T follicular helper cell (primary cell): Measurements from ENCODE around the gene TEX52.
"Not testable (repeated sequence)": the region's sequence is repeated elsewhere in the genome, so short reads cannot be mapped to it uniquely, and the experiment has no call there.

Experiments used
- DNase-seq: peaks from one replicate; pipeline ENCODE4 v3.0.0-alpha.2; 2020; ENCODE audit warnings: low read depth

TEX52 gene

GRCh38 chr12:2864198-2864597 is 7.4 kb upstream of the TEX52 start:
- DNase-seq, result no peak

- DNase-seq, result not testable (repeated sequence)
Observed at GRCh38 chr12:2863402-2863801, 6.6 kb upstream of the TEX52 start.

DNA sequence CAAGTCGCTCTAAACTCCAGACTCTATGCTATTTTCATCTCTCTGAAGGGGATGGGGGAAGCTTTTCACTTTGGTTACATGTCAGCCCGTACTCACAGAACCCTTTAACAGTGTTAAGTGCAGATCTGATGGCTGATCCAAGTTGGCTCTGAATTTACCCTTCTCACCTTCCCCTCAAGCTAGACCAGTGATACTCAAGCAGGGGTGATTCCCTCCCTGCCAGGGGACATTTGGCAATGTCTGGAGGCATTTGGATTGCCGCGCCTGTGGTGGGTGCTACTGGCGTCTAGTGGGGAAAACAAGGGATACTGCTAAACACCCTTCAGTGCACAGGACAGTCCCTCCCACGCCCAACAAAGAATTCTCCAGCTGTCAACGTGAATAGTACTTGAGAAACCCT is 6.0 kb upstream of the TEX52 start:
- no peak for DNase-seq

DNA sequence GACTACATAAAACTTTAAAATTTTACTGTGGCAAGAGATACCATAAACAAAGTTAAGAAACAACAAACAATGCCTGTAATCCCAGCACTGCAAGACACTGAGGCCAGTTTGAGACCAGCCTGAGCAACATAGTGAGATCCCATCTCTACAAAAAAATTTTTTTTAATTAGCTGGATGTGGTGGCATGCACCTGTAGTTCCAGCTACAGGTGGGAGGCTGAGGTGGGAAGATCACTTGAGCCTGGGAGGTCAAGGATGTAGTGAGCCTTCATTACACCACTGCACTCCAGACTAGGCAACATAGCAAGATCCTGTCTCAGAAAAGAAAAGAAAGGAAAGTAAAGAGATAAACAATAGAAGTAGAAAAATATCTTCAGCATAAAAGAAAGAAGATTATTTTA is 3.3 kb upstream of the TEX52 start:
- DNase-seq, result no peak

DNA sequence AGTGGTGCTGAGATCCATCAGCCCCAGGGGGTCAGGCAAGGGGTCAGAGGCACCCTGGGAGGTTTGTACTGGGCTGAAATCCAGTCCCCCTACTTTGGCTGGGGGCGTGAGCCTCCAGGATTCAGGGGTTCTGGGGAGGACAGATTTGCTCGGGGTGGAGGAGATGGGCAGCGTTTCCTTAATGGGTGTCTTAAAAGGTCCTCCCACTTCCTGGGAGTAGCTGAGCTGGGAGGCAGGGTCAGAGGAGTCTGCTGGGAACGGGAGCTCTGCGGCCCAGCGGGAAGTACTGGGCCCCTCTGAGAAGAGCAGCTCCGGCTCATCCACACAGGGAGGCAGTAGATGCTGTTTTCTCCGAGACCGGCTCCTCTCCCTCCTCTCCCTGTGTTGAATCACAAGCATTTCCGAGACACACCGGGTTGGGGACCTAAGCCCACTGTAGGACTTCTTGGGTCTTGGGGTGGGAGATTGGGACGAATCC is 2.1 kb upstream of the TEX52 start:
- DNase-seq, result no peak

GRCh38 chr12:2858334-2858733 is 1.5 kb upstream of the TEX52 start:
- DNase-seq, result no peak

DNA sequence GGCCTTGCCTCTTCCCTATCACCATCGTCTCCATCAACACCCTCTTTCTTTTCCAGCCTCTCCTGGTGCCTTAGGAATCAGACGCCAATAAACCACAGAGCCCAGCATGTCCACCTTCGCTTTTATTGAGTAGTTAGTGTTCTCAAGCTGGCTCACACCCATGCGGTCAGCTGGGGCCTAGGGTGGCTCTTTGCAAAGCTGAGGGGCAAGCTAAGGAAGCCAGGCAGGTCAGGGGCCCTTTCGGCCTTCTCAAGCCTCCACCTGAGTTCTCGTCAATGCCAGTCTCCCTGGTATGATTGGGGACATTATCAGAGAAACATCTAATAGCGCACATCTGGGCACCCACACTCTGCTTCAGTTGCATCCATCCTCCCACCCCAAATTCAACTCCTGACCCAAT is 737 bp upstream of the TEX52 start:
- no peak for DNase-seq

DNA sequence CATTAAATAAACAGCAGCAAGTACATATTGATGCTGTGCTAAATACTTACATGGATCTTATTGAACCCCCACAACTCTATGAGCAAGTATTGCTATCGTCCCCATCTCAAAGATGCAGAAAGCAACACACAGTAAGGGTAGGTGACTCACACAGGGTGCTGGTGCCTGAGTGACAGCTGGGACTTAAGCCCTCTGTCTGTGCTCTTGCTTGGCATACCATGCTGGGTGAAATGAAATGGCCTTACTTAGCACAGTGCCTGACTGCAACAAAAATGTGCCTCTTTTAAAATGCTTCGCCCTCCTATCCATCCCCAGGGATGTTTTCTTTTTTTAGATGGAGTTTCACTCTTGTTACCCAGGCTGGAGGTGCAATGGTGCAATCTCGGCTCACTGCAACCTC is 788 bp downstream of the TEX52 start:
- no peak for DNase-seq

- DNase-seq, result no peak
Observed at GRCh38 chr12:2855546-2855945, 1.3 kb downstream of the TEX52 start.

DNA sequence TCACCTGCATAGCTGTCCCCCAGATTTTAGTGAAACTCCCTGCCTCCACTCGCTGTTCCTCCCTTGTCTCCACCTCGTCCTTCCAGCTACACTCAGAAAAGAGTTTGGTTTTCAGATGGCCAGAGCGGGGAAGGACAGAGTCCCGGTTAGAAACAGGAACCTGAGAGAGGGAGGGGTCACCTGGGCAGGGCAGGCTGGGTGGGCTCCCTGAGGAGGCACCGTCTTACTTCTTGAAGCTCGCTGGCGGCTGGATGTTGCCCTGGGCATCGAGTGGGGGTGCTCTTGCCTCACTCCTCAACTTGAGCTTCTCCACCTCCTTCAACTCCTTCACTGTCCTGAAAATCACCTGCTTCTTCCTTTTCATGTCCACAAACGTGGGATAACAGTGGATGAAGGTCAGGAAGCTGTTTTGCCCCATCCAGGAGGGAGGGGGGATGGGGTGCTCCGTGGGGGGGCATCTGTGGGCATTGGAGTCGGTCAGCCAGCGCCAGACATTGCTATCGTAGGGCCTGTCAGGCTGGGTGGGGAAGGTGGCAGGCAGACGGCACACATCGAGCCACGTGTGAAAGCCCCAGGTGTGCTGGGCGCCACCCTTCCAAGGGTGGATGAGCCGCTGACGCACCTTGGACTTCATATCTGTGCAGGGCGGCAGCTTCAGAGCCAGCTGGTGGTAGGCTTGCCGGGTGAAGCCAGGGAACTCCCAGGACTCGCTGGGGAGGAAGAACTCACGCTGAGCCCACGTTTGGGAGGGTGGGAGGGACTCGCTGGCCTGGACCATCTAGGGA is 2.0 kb downstream of the TEX52 start:
- no peak for DNase-seq

GRCh38 chr12:2853626-2854025 is 3.2 kb downstream of the TEX52 start:
- no peak for DNase-seq

DNA sequence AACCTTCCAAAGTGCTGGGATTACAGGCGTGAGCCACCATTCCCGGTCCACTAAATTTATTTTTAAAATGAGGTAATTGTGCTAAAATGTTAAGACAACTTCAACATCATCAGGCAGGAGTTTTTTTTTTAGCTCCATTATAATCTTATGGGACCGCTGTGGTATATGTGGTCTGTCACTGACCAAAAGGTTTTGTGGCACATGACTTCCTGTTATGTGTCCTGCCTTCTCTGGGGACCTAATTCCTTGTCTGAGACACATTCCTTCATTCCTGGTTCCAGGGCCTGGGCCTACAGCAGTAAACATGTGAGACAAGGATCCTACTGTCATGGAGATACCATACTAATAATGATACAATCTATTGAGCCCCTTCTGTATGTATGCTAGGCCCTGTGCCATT is 4.9 kb downstream of the TEX52 start:
- DNase-seq, result no peak

- no peak for DNase-seq
Observed at GRCh38 chr12:2845280-2845679, 11.6 kb downstream of the TEX52 start.

DNA sequence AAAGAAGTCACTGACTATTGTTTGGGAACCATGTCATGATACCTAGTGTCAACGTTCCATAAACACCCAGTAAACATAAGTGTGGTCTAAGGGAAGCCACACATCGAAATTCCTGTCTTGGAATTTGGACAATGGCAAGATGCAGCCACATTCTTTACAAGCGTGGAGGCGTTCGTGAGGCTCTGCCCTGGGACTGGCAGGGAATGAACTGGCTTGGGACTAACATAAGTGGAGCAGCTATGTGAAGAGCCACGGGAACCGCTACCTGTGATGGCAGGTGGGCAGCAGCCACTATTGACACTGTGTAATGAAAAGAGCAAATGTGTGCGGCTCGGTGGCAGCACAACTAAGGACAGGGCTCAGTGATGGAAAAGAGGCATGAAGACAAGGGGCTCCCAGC is 12.1 kb downstream of the TEX52 start:
- DNase-seq, result no peak

GRCh38 chr12:2842948-2843347 is 13.9 kb downstream of the TEX52 start:
- no peak for DNase-seq

GRCh38 chr12:2841056-2841650 is 15.7 kb downstream of the TEX52 start:
- no peak for DNase-seq

GRCh38 chr12:2836574-2836973 is 20.3 kb downstream of the TEX52 start:
- DNase-seq, result no peak

DNA sequence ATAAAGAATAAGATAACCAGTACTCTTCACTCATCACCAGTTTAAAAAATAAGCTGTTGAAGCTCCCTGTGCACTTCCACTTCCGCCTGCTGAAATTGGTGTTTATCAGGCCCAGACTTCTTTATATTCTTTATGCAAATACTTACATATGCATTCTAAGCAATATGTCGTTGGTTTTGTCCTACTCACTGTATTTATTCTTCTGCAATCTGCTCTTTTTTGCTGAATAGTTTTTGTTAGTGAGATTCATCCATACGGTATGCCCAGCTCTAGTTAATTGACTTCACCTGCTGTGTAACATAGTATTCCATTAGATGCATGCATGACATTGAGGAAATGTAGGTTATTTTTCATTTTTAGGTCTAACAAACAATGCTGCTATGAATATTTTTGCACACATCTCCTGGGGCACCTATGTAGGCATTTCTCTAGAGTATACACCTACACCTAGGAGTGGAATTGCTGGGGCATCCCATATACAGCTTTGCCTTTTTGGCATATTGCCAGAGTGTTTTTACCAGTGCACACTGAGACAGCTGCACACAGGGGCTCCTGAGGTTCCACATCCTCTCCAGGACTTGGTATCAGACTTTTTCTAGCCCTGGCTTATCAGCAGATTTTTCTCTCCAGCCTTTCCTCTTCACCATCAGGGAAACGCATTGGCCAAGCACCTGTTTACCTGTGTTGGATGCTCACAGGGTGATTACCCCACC is 21.0 kb downstream of the TEX52 start:
- DNase-seq, result no peak

- no peak for DNase-seq
Observed at GRCh38 chr12:2834581-2835491, 22.0 kb downstream of the TEX52 start, which contains the start of gene NRIP2. TSS of gene NRIP2 (minus strand) at chr12:2835035. CDS start at chr12:2834983, 52 bp downstream.

DNA sequence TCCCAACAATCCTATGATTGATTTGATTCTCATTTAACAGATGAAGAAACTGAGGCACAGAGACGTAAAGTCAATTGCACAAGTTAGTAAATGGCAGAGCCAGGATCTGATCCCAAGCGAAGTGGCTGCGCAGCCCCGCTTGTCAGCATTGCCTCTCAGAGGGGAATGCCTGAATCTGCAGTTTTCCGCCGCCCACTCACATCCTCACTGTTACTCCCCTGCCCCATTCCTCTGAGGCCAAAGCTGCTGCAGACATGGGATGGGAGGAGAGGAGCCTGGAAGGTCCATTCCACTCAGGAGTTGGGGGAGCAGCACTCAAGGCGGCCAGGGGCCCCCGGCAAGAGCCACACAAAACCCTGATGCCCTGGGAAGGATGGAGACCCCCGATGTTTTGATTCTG is 23.0 kb downstream of the TEX52 start:
- DNase-seq, result no peak

- DNase-seq, result no peak
Observed at GRCh38 chr12:2833327-2833726, 23.5 kb downstream of the TEX52 start.
